SH-SY5Y (cell line): ENCODE data around the gene ALDH1A3.

ENCODE experiments used
- GATA2 ChIP-seq: IDR thresholded peaks from 2 replicates; pipeline ENCODE4 v1.6.1; 2011; ENCODE audit warnings: mild to moderate bottlenecking, low read depth, low read length
- GATA3 ChIP-seq: IDR thresholded peaks from 2 replicates; pipeline ENCODE4 v1.6.1; 2011; ENCODE audit warnings: low read depth, mild to moderate bottlenecking, low read length, moderate library complexity

ALDH1A3 gene

GRCh38 chr15:100928632-100929280 is 49.1 kb downstream of the ALDH1A3 start:
- TF ChIP-seq GATA2 (no peak), GATA3 (no peak)

- TF ChIP-seq GATA3, result no peak
- no peak for TF ChIP-seq GATA2
Measured at GRCh38 chr15:100929641-100930042, 50.0 kb downstream of the ALDH1A3 start.

- TF ChIP-seq GATA3 (no peak), GATA2 (no peak)
Measured at GRCh38 chr15:100930306-100930848, 50.7 kb downstream of the ALDH1A3 start.

GRCh38 chr15:100931143-100931890 is 51.7 kb downstream of the ALDH1A3 start:
- TF ChIP-seq GATA2 (no peak), GATA3 (no peak)

- TF ChIP-seq GATA3, result no peak
- no peak for TF ChIP-seq GATA2
Measured at GRCh38 chr15:100932676-100933348, 53.2 kb downstream of the ALDH1A3 start.

- TF ChIP-seq GATA3 (no peak), GATA2 (no peak)
Measured at GRCh38 chr15:100934166-100934565, 54.5 kb downstream of the ALDH1A3 start.

- no peak for TF ChIP-seq GATA2
- TF ChIP-seq GATA3, result no peak
Measured at GRCh38 chr15:100934726-100935125, 55.1 kb downstream of the ALDH1A3 start.

- TF ChIP-seq GATA2 (no peak), GATA3 (no peak)
Measured at GRCh38 chr15:100937171-100937570, 57.5 kb downstream of the ALDH1A3 start.

GRCh38 chr15:100939791-100940190 is 60.2 kb downstream of the ALDH1A3 start:
- TF ChIP-seq GATA2 (no peak), GATA3 (no peak)

- TF ChIP-seq GATA2 (no peak), GATA3 (no peak)
Measured at GRCh38 chr15:100940767-100941379, 61.2 kb downstream of the ALDH1A3 start.

GRCh38 chr15:100941536-100941935 is 61.9 kb downstream of the ALDH1A3 start:
- TF ChIP-seq GATA2 (no peak), GATA3 (no peak)

GRCh38 chr15:100942656-100943425 is 63.2 kb downstream of the ALDH1A3 start:
- TF ChIP-seq GATA3, result no peak
- no peak for TF ChIP-seq GATA2

GRCh38 chr15:100944244-100944895 is 64.7 kb downstream of the ALDH1A3 start:
- TF ChIP-seq GATA2, result no peak
- TF ChIP-seq GATA3, result no peak

- TF ChIP-seq GATA3 (no peak), GATA2 (no peak)
Measured at GRCh38 chr15:100944986-100945385, 65.4 kb downstream of the ALDH1A3 start.
